ENCODE measurements around the gene MYRIP.
A peak's percentile ranks its signal among the peaks of the same experiment; 100 is the strongest.

The MYRIP gene

GRCh38 chr3:40192628-40193027 is 383.2 kb downstream of the MYRIP start:
- no peak for DNase-seq

- DNase-seq, result no peak
These were observed 387.6 kb downstream of the MYRIP start for GRCh38 chr3:40196966-40197365.

- DNase-seq, result no peak
These were observed 391.4 kb downstream of the MYRIP start for GRCh38 chr3:40200692-40201316.

GRCh38 chr3:40201770-40202169 is 392.4 kb downstream of the MYRIP start:
- no peak for DNase-seq

GRCh38 chr3:40206522-40206921 is 397.1 kb downstream of the MYRIP start:
- no peak for DNase-seq

GRCh38 chr3:40207796-40208195 is 398.4 kb downstream of the MYRIP start:
- DNase-seq, result no peak

GRCh38 chr3:40208251-40208650 is 398.8 kb downstream of the MYRIP start:
- DNase-seq, result no peak

GRCh38 chr3:40211579-40211978 is 402.2 kb downstream of the MYRIP start:
- no peak for DNase-seq

GRCh38 chr3:40213556-40213955 is 404.1 kb downstream of the MYRIP start:
- DNase-seq, result no peak

GRCh38 chr3:40215015-40215414 is 405.6 kb downstream of the MYRIP start:
- no peak for DNase-seq

GRCh38 chr3:40216471-40216870 is 407.1 kb downstream of the MYRIP start:
- DNase-seq, result no peak

GRCh38 chr3:40223856-40224255 is 414.4 kb downstream of the MYRIP start:
- DNase-seq, result no peak

GRCh38 chr3:40224796-40225515 is 415.5 kb downstream of the MYRIP start:
- DNase-seq, result no peak

GRCh38 chr3:40226636-40227035 is 417.2 kb downstream of the MYRIP start:
- no peak for DNase-seq

GRCh38 chr3:40228792-40229350 is 419.5 kb downstream of the MYRIP start:
- DNase-seq, result no peak

- peak; percentile 4 for DNase-seq
These were observed 420.0 kb downstream of the MYRIP start for GRCh38 chr3:40229386-40229785.

GRCh38 chr3:40229963-40230362 is 420.6 kb downstream of the MYRIP start:
- no peak for DNase-seq

GRCh38 chr3:40230382-40230781 is 421.0 kb downstream of the MYRIP start:
- no peak for DNase-seq

GRCh38 chr3:40232626-40233025 is 423.2 kb downstream of the MYRIP start:
- DNase-seq, result no peak

- no peak for DNase-seq
These were observed 427.8 kb downstream of the MYRIP start for GRCh38 chr3:40237159-40237558.

- DNase-seq, result no peak
These were observed 428.6 kb downstream of the MYRIP start for GRCh38 chr3:40237889-40238571.

GRCh38 chr3:40240921-40241320 is 431.5 kb downstream of the MYRIP start:
- DNase-seq, result no peak

GRCh38 chr3:40242216-40242615 is 432.8 kb downstream of the MYRIP start:
- DNase-seq, result no peak

- no peak for DNase-seq
These were observed 433.2 kb downstream of the MYRIP start for GRCh38 chr3:40242638-40243037.

Measured in CD4-positive, alpha-beta T cell treated with Interleukin-12 subunit alpha and Interleukin-12 subunit beta, for 1 hour (primary cell).